Panc1 (cell line): ENCODE data around the gene PKP4. TPM values are rescaled to one million over a fixed set of nuclear protein-coding genes. Genes with fewer than 3 reads are reported as not detected.

Experiments
- ATAC-seq: fragments of 200-7000 bp; cut with Tn5 transposase; 2 replicates; pipeline ENCODE4 v1.9.1; 2020; ENCODE audit warnings: mild to moderate bottlenecking, moderate library complexity
- BruUV-seq: library from RNA; stranded (reverse); fragments of 400-500 nt; replicated peaks from 2 replicates; lab custom pipeline; 2021; lab: Mats Ljungman, UMichigan
- CTCF ChIA-PET: fragments of 300-600 bp; sonication (Branson Sonifier 250); formaldehyde crosslinking; loops from one replicate; lab custom pipeline; 2022; ENCODE audit warnings: antibody characterized with exemption; lab: Charles Lee
- POLR2A ChIA-PET: fragments of 300-600 bp; sonication (Branson Sonifier 250); formaldehyde crosslinking; loops from one replicate; lab custom pipeline; 2022; ENCODE audit warnings: antibody characterized with exemption; lab: Charles Lee
- DNase-seq: peaks from one replicate; pipeline ENCODE4 v3.0.0-alpha.2; 2010; ENCODE audit warnings: low read depth, low spot score
- H3K27ac ChIP-seq: 2 replicates; pipeline ENCODE4 v1.5.1; 2011; ENCODE audit warnings: mild to moderate bottlenecking, low read length, inconsistent platforms
- H3K27me3 ChIP-seq: fragments of 200-500 bp; sonication (Bioruptor generic); 2 replicates; pipeline ENCODE4 v1.6.0; 2014; ENCODE audit warnings: low read length, inconsistent platforms; ENCODE audit not compliant: control insufficient read depth, insufficient read depth
- H3K36me3 ChIP-seq: fragments of 200-500 bp; sonication (Bioruptor generic); 2 replicates; pipeline ENCODE4 v1.5.1; 2014; ENCODE audit warnings: inconsistent platforms, mild to moderate bottlenecking, low read length, moderate library complexity; ENCODE audit not compliant: control insufficient read depth, insufficient read depth
- H3K4me1 ChIP-seq: 2 replicates; pipeline ENCODE4 v1.5.1; 2011; ENCODE audit warnings: inconsistent platforms, mild to moderate bottlenecking, low read length, moderate library complexity; ENCODE audit not compliant: control insufficient read depth, insufficient read depth
- H3K4me3 ChIP-seq, 2 experiments: 2 replicates each; pipeline ENCODE4 v1.5.1; 2011 to 2012; ENCODE audit warnings: low read depth in 2 of 2, low read length in 2 of 2, mild to moderate bottlenecking in 2 of 2, inconsistent platforms in 1 of 2, moderate library complexity in 1 of 2
- H3K9me3 ChIP-seq: fragments of 200-500 bp; sonication (Bioruptor generic); 2 replicates; pipeline ENCODE4 v1.5.1; 2014; ENCODE audit warnings: low read depth, mild to moderate bottlenecking, inconsistent platforms, low read length, moderate library complexity; ENCODE audit not compliant: control insufficient read depth, insufficient read depth
- CTCF ChIP-seq: fragments of 450-650 bp; IDR thresholded peaks from 2 replicates; pipeline ENCODE4 v1.5.1; 2017; ENCODE audit warnings: mild to moderate bottlenecking
- POLR2AphosphoS5 ChIP-seq: IDR thresholded peaks from 2 replicates; pipeline ENCODE4 v1.6.1; 2012; ENCODE audit warnings: mild to moderate bottlenecking, low read depth, low read length, moderate library complexity
- SIN3A ChIP-seq: IDR thresholded peaks from 2 replicates; pipeline ENCODE4 v1.6.1; 2012; ENCODE audit warnings: low read depth, mild to moderate bottlenecking, low read length, moderate library complexity, borderline replicate concordance; ENCODE audit not compliant: insufficient read depth
- TCF7L2 ChIP-seq: IDR thresholded peaks from 2 replicates; pipeline ENCODE4 v1.6.1; 2011; ENCODE audit warnings: mild to moderate bottlenecking, low read depth, low read length, inconsistent platforms
- in situ Hi-C: cut with HindIII; loops from 2 replicates; pipeline ENCODE4 v1.10.0; 2016; ENCODE audit warnings: low sequenced_read_pairs, low pct_unique_long_range_greater_than_20kb
- intact Hi-C: fragments of 100-400 bp; cut with micrococcal nuclease; formaldehyde crosslinking; loops from one replicate; pipeline ENCODE4 v1.10.0; 2022; ENCODE audit not compliant: unreplicated experiment
- total RNA-seq: library from RNA; stranded (reverse); gene quantifications from one replicate; pipeline ENCODE4 v1.2.1, GENCODE V29; 2021; ENCODE audit not compliant: unreplicated experiment
- TF ChIP-seq, protein P1 (sequence below), 2 experiments: IDR thresholded peaks; 2 replicates each; pipeline ENCODE4 v1.6.1; 2011 to 2012; ENCODE audit warnings: low read depth in 2 of 2, control low read depth in 1 of 2, low read length in 1 of 2, mild to moderate bottlenecking in 1 of 2, moderate library complexity in 1 of 2; ENCODE audit not compliant: insufficient read depth in 1 of 2

PKP4 gene
- total RNA-seq, 1 experiment from 2014 or later, result 81.7 TPM

GRCh38 chr2:158624071-158624667, 167.4 kb downstream of the PKP4 start:
- H3K4me3 ChIP-seq, result no peak overlapping the region
- ATAC-seq (no peak), DNase-seq (no peak)
- H3K36me3 ChIP-seq, result peaks cover 7% of the 10 kb centered on the region
- BruUV-seq, result no TSS peak
- in situ Hi-C loops, result no loop called here
- peaks cover 2% of the 10 kb centered on the region; the same call in 1 of the 2 replicates for H3K4me1 ChIP-seq
- no peak overlapping the region for H3K27ac ChIP-seq
- POLR2A ChIA-PET, result interaction anchor here (0.6 kb wide), 1 partner anchor 138 kb away, joined by 7 read pairs; no protein-coding TSS in a partner anchor
- H3K27me3 ChIP-seq, result no peaks in the 10 kb centered on the region
- CTCF ChIA-PET, result no interaction called here
- H3K9me3 ChIP-seq, result no peaks in the 10 kb centered on the region
- TF ChIP-seq TCF7L2 (no peak), SIN3A (no peak), POLR2AphosphoS5 (no peak), CTCF (no peak)
- TF ChIP-seq, protein P1, sequence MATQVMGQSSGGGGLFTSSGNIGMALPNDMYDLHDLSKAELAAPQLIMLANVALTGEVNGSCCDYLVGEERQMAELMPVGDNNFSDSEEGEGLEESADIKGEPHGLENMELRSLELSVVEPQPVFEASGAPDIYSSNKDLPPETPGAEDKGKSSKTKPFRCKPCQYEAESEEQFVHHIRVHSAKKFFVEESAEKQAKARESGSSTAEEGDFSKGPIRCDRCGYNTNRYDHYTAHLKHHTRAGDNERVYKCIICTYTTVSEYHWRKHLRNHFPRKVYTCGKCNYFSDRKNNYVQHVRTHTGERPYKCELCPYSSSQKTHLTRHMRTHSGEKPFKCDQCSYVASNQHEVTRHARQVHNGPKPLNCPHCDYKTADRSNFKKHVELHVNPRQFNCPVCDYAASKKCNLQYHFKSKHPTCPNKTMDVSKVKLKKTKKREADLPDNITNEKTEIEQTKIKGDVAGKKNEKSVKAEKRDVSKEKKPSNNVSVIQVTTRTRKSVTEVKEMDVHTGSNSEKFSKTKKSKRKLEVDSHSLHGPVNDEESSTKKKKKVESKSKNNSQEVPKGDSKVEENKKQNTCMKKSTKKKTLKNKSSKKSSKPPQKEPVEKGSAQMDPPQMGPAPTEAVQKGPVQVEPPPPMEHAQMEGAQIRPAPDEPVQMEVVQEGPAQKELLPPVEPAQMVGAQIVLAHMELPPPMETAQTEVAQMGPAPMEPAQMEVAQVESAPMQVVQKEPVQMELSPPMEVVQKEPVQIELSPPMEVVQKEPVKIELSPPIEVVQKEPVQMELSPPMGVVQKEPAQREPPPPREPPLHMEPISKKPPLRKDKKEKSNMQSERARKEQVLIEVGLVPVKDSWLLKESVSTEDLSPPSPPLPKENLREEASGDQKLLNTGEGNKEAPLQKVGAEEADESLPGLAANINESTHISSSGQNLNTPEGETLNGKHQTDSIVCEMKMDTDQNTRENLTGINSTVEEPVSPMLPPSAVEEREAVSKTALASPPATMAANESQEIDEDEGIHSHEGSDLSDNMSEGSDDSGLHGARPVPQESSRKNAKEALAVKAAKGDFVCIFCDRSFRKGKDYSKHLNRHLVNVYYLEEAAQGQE (IDR thresholded peaks at IDR 0.05; ENCODE audit: insufficient read depth in 1 of 2, low read depth in 2 of 2, low read length in 1 of 2), result no peak
- intact Hi-C loops, result no loop called here

DNA sequence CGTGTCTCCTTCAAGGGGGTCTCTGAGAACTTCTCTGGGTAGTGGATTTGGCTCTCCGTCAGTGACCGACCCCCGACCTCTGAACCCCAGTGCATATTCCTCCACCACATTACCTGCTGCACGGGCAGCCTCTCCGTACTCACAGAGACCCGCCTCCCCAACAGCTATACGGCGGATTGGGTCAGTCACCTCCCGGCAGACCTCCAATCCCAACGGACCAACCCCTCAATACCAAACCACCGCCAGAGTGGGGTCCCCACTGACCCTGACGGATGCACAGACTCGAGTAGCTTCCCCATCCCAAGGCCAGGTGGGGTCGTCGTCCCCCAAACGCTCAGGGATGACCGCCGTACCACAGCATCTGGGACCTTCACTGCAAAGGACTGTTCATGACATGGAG, 168.2 kb downstream of the PKP4 start:
- intact Hi-C loops, result no loop called here
- ATAC-seq, result no peak
- H3K9me3 ChIP-seq, result no peaks in the 10 kb centered on the region
- TF ChIP-seq, protein P1 (IDR thresholded peaks at IDR 0.05; ENCODE audit: insufficient read depth in 1 of 2, low read depth in 2 of 2, low read length in 1 of 2), result no peak
- TF ChIP-seq TCF7L2 (no peak), CTCF (no peak), SIN3A (no peak)
- no peaks in the 10 kb centered on the region for H3K4me1 ChIP-seq
- CTCF ChIA-PET, result no interaction called here
- POLR2A ChIA-PET, result no interaction called here
- in situ Hi-C loops, result no loop called here
- H3K36me3 ChIP-seq, result peaks cover 7% of the 10 kb centered on the region
- H3K27ac ChIP-seq, result no peak overlapping the region
- BruUV-seq, result no TSS peak
- no peaks in the 10 kb centered on the region for H3K27me3 ChIP-seq
- H3K4me3 ChIP-seq, result no peak overlapping the region
- no peak for DNase-seq
